GM15510 (cell line): ENCODE results near the gene MCEMP1.

Experiments used
- POLR2A ChIP-seq: IDR thresholded peaks from 3 replicates; pipeline ENCODE4 v1.6.1; 2011; ENCODE audit warnings: borderline replicate concordance; ENCODE audit not compliant: insufficient read length; ENCODE audit errors: extremely low read depth

The MCEMP1 gene

DNA sequence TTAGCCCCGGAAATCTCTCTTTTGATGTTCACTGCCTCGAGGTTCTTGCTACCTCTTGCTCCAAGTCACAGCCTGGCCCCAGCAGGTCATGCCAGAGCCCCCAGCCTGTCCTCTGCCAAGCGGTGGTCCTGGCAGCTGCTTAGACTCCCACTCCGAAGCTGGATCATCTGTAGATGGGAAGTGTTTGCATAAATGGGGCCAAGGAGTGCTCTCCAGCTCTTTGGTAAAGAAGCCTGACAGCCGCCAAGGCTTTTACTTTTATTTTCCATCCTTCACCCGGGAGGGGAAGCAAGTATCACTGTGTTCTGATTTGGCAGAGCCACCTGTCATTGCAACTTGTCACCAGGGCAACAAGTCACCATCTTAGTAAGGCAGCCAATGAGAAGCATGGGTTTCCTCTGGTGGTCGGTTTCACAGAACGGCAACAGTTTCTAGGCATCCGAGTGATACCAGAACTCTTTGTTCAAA, 18.6 kb upstream of the MCEMP1 start:
- peak; percentile 32 for TF ChIP-seq POLR2A

DNA sequence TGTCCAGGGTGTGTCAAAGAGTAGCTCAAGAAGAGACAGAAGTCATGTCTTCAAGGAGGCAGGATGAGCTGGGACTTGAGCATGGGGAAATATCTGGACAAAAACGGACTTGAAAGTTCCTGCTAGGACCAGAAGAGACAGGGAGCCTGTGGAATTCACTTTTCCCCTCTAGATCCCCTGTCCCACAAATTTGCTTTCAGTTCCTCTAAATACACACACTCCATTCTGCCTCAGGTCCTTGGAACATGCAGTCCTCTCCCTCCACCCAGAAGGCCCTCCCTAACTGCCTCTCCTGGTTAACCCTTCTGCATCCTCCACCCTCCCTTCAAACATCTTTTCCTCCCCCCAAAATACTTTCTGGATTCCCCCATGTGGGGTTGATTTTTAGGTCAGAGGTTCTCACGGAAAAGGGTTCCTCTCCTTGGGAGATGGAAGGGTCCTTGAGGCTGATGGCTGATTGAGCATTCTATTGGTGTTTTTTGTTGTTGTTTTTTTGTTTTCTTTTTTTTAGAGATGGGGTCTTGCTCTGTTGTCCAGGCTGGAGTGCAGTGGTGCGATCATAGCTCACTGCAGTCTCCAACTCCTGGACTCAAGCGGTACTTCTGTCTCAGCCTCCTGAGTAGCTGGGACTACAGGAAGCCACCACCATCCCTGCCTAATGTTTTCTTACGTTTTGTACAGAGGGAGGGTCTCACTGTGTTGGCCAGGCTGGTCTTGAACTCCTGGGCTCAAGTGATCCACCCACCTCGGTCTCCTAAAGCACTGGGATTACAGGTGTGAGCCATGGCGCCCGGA, 14.9 kb upstream of the MCEMP1 start:
- no peak for TF ChIP-seq POLR2A

DNA sequence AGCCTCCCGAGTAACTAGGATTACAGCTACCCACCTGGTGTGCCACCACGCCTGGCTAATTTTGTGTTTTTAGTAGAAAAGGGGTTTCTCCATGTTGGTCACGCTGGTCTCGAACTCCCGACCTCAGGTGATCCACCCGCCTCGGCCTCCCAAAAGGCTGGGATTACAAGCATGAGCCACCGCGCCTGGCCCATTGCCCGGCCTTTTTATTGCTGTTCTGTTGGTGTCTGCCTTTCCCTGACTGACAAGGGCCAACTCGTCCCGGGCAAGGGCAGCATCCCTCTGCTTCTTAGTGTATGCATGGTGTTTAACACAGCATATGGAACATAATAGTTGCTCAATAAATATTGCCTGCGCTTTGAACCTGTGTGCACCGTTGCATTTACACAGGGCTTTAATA, 14.2 kb upstream of the MCEMP1 start:
- TF ChIP-seq POLR2A, result no peak

GRCh38 chr19:7663706-7664105, 13.2 kb upstream of the MCEMP1 start:
- no peak for TF ChIP-seq POLR2A

GRCh38 chr19:7665076-7665475, 11.8 kb upstream of the MCEMP1 start:
- no peak for TF ChIP-seq POLR2A

DNA sequence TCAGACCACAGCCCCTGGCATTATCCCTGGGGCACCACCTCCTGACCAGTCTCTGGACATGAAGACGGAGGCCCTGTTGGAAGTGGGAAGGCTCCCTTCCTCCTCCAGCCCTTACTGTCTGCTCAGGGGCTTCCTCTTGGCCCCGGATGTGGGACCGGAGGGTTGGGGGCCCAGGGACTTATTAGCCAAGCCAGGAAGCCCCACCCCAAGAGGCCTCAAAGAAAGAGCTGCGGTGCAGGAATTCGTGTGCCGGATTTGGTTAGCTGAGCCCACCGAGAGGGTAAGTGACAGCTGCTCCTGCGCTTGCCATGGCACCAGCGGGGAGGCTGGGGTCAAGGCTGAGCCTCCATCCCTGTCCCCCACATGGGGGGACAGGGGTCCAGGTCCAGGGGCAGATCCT, 8.0 kb upstream of the MCEMP1 start, which contains the start of gene RETN:
Gene RETN, plus strand, starts transcription at position 208 of the 400 bp plus-strand sequence. CDS start 278 bp downstream, outside the sequence.
- TF ChIP-seq POLR2A, result no peak

DNA sequence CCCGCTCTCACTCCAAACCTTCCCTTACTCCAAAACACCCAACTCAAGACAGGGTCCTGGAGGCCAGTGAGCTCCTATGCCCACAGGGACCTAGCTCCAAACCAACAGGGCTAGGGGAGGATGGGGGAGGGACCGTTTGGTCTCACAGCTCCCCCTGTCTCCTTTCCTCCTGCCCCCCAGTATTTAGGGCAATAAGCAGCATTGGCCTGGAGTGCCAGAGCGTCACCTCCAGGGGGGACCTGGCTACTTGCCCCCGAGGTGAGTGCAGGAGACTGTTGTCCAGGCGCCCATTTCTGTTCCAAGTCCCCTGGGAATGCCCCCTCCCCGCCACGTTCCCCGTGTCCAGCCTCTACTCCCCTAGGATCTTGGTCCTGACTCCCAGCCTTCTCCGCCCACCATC, 7.2 kb upstream of the MCEMP1 start:
- no peak for TF ChIP-seq POLR2A

GRCh38 chr19:7670150-7670783, 6.6 kb upstream of the MCEMP1 start:
- no peak for TF ChIP-seq POLR2A

- TF ChIP-seq POLR2A, result no peak
Observed at GRCh38 chr19:7670790-7671189, 6.1 kb upstream of the MCEMP1 start.

GRCh38 chr19:7672522-7672921, 4.4 kb upstream of the MCEMP1 start:
- no peak for TF ChIP-seq POLR2A

DNA sequence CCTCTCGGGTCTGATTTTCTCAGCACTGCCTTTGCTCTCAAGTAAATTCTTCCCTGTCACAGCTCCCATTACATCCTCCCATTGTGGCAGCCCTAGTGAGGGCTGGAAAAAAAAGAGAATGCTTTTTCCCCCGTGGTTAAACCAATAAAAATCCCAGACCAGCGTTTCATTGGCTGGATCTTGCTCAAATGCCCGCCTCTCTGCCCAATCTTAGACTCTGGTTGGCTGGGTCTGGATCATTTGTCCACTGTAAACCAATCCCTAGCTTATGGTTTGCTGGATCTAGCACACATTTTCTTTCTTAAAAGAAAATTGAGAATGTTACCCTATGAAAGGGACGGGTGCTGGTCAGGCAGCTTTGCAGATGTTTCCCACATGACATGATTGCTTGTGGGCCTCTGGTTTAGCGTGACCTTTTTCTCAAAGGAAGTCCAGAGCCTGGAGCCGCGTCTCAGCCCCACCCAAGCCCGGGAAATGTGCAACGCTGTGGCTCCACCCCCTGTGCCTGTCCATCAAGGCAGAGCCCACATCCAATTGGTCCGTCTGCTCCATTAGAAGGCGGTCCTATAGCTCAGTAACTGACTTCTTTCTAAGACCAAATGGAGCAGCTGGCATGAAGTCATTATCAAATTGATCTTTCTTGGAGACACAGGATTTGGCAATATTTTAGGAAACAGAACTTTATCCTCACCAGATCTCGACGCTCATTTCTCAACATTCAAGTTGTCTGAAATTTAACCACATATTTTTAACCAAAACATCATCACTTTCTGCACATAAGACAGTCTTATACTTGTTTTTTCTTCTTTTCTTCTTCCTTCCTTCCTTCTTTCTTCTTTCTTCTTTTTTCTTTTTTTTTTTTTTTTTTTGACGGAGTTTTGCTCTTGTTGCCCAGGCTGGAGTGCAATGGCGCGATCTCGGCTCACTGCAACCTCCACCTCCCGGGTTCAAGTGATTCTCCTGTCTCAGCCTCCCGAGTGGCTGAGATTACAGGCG, 2.6 kb upstream of the MCEMP1 start:
- TF ChIP-seq POLR2A, result no peak

DNA sequence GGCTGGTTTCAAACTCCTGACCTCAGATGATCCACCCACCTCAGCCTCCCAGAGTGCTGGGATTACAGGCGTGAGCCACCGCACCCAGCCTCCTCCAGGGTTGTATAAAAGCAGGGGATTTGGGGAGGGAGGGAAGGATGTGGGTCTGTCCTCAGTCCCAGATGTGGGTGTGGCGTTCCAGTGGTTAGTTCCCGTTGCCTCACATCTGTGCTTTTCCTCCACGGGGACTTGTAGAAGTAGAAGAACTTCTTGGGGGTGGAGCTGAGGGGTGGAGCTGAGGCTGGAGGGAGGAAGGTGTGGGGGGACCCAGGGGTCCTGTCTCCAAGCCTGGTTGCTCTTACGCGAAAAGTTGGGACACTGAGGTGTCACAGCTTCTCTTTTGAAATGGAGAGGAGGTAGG, 514 bp upstream of the MCEMP1 start:
- no peak for TF ChIP-seq POLR2A

- no peak for TF ChIP-seq POLR2A
Observed at GRCh38 chr19:7677669-7678311, 900 bp downstream of the MCEMP1 start.
